ENCODE results near the gene CHRM4. TPM values are rescaled to one million over a fixed set of nuclear protein-coding genes. Genes with fewer than 3 reads are reported as not detected.

CHRM4 gene
- polyA plus RNA-seq, 1 experiment, result 0.10 TPM

GRCh38 chr11:46336563-46337180, 54.9 kb downstream of the CHRM4 start:
- TF ChIP-seq, protein P1, sequence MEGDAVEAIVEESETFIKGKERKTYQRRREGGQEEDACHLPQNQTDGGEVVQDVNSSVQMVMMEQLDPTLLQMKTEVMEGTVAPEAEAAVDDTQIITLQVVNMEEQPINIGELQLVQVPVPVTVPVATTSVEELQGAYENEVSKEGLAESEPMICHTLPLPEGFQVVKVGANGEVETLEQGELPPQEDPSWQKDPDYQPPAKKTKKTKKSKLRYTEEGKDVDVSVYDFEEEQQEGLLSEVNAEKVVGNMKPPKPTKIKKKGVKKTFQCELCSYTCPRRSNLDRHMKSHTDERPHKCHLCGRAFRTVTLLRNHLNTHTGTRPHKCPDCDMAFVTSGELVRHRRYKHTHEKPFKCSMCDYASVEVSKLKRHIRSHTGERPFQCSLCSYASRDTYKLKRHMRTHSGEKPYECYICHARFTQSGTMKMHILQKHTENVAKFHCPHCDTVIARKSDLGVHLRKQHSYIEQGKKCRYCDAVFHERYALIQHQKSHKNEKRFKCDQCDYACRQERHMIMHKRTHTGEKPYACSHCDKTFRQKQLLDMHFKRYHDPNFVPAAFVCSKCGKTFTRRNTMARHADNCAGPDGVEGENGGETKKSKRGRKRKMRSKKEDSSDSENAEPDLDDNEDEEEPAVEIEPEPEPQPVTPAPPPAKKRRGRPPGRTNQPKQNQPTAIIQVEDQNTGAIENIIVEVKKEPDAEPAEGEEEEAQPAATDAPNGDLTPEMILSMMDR (IDR thresholded peaks at IDR 0.05; ENCODE audit: insufficient read depth, low read depth, low read length), result no peak
- H3K27me3 ChIP-seq (ENCODE audit: control insufficient read depth, insufficient read depth, low read length), result peaks cover 16% of the 10 kb centered on the region
- no peak overlapping the region for H3K4me3 ChIP-seq (ENCODE audit: low read depth, low read length)
- no peaks in the 10 kb centered on the region for H3K36me3 ChIP-seq (ENCODE audit: control insufficient read depth, insufficient read depth, low read length)
- no peak for DNase-seq (ENCODE audit: low read depth)
- ChIA-PET POLR2A (no interaction called here), CTCF (no interaction called here)

- DNase-seq (ENCODE audit: low read depth), result no peak
- peaks cover 19% of the 10 kb centered on the region for H3K27me3 ChIP-seq (ENCODE audit: control insufficient read depth, insufficient read depth, low read length)
- POLR2A ChIA-PET, result no interaction called here
- CTCF ChIA-PET, result interaction anchor here (1.0 to 1.3 kb wide), 2 partner anchors 32 to 97 kb away, joined by 3 read pairs; no protein-coding TSS in a partner anchor
- H3K36me3 ChIP-seq (ENCODE audit: control insufficient read depth, insufficient read depth, low read length), result no peaks in the 10 kb centered on the region
- H3K4me3 ChIP-seq (ENCODE audit: low read depth, low read length), result no peak overlapping the region
- TF ChIP-seq, protein P1 (IDR thresholded peaks at IDR 0.05; ENCODE audit: insufficient read depth, low read depth, low read length), result no peak
Measured at GRCh38 chr11:46335890-46336562, 55.5 kb downstream of the CHRM4 start.

DNA sequence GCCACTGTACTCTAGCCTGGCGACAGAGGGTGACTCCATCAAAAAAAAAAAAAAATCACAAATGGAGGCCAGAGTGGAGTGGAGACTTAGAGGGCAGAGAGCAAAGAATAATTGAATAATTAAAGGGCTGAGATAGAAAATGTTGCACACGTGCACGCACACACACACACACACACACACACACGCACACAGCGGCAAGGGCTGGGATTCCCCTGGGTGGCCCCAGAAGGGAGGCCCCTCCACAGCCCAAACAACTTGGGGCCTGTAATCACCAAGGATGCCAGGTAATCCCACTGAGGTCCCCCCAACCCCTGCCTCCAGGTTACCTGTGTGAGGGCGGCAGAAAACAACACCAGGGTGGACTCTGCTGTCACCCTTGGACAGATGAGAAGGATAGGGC, 56.3 kb downstream of the CHRM4 start:
- DNase-seq (ENCODE audit: low read depth), result no peak
- H3K36me3 ChIP-seq (ENCODE audit: control insufficient read depth, insufficient read depth, low read length), result no peaks in the 10 kb centered on the region
- POLR2A ChIA-PET, result no interaction called here
- TF ChIP-seq, protein P1 (IDR thresholded peaks at IDR 0.05; ENCODE audit: insufficient read depth, low read depth, low read length), result no peak
- H3K4me3 ChIP-seq (ENCODE audit: low read depth, low read length), result no peak overlapping the region
- CTCF ChIA-PET, result interaction anchor here (0.9 to 1.3 kb wide), 3 partner anchors 12 to 96 kb away, joined by 3 read pairs; no protein-coding TSS in a partner anchor
- peaks cover 22% of the 10 kb centered on the region for H3K27me3 ChIP-seq (ENCODE audit: control insufficient read depth, insufficient read depth, low read length)

DNA sequence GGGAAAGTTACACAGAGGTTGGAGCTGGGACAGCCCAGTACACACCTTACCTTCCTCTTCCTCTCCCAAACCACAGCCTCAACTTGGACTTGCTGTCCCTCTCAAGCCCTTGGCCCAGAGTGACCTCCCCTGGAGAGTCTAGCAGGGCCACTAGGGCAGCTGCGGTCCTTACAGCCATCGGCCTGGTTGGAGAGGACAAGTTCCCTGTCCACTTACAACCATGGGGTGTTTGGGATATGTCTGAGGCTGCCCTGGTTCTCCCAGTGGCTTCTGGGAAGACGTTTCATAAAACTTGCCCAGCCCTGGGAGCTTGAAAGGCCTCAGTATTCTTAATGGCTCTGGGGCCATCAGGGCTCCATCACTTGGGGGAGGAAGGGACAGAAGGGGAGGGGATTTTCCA, 57.4 kb downstream of the CHRM4 start:
- DNase-seq (ENCODE audit: low read depth), result no peak
- TF ChIP-seq, protein P1 (IDR thresholded peaks at IDR 0.05; ENCODE audit: insufficient read depth, low read depth, low read length), result no peak
- Histone ChIP-seq H3K4me3 (ENCODE audit: low read depth, low read length) (no peak overlapping the region), H3K36me3 (ENCODE audit: control insufficient read depth, insufficient read depth, low read length) (no peaks in the 10 kb centered on the region), H3K27me3 (ENCODE audit: control insufficient read depth, insufficient read depth, low read length) (peaks cover 22% of the 10 kb centered on the region)
- POLR2A ChIA-PET, result no interaction called here
- CTCF ChIA-PET, result interaction anchor here (0.8 to 1.0 kb wide), 4 partner anchors 11 to 21 kb away, joined by 3 read pairs; partner anchors contain the start of gene DGKZ

Small RNA genes within 50 kb of the gene (small RNA-seq; reads per million reads assigned to genes)
- not detected for gene MIR4688 (ENCODE audit: insufficient read length, low read depth, low replicate concordance)

Other genes starting within 250 kb of the CHRM4 start
- gene CREB3L1, start 114.1 kb downstream of the CHRM4 start, polyA plus RNA-seq (2011; rRNA removed), result 21.5 and 39.4 TPM in 2 replicates
- gene DGKZ, start 44.3 kb downstream of the CHRM4 start, polyA plus RNA-seq (2011; rRNA removed), result 16.3 and 31.7 TPM in 2 replicates
- gene MDK, start 10.1 kb downstream of the CHRM4 start, polyA plus RNA-seq (2011; rRNA removed), result 77.0 and 91.9 TPM in 2 replicates
- gene AMBRA1, start 202.2 kb upstream of the CHRM4 start, polyA plus RNA-seq (2011; rRNA removed), result 9.9 and 12.8 TPM in 2 replicates
- 3.6 and 4.5 TPM in 2 replicates for gene HARBI1, start 225.5 kb upstream of the CHRM4 start, polyA plus RNA-seq (2011; rRNA removed)
- gene ATG13, start 225.8 kb upstream of the CHRM4 start, polyA plus RNA-seq (2011; rRNA removed), result 80.0 and 111 TPM in 2 replicates